HFF-Myc (cell line): ENCODE results near the gene VCX3B.

Experiments
- DNase-seq: peaks from one replicate; pipeline ENCODE4 v3.0.0-alpha.2; 2011; ENCODE audit warnings: low read depth; ENCODE audit errors: extremely low read depth
- H3K4me3 ChIP-seq: replicated peaks from 2 replicates; pipeline ENCODE4 v1.5.1; 2011; ENCODE audit warnings: low read depth, mild to moderate bottlenecking, control low read depth, low read length
- TF ChIP-seq, protein P1 (sequence below): IDR thresholded peaks from 2 replicates; pipeline ENCODE4 v1.5.1; 2012; ENCODE audit warnings: mild to moderate bottlenecking, low read depth, low read length, control low read depth; ENCODE audit errors: missing control alignments

VCX3B gene

DNA sequence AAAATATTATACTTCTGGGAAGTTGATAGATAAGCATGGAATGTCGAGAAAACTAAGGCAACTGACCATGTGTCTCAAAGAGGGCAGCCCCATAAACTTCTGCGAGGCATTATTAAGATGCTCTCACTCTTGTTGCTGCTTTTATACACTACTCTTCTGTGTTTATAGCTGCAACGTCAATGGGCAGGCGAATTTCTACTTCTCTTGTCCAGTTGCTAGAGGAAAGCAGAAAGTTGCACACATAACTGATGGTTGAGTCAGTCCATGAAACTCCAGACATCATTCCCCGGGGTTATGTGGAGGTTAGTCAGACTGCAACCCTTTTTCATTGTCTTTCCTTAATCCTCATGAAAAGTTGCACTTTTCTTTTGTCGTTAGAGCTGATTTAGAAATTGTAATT, 39.8 kb downstream of the VCX3B start:
- DNase-seq, result no peak
- TF ChIP-seq, protein P1, sequence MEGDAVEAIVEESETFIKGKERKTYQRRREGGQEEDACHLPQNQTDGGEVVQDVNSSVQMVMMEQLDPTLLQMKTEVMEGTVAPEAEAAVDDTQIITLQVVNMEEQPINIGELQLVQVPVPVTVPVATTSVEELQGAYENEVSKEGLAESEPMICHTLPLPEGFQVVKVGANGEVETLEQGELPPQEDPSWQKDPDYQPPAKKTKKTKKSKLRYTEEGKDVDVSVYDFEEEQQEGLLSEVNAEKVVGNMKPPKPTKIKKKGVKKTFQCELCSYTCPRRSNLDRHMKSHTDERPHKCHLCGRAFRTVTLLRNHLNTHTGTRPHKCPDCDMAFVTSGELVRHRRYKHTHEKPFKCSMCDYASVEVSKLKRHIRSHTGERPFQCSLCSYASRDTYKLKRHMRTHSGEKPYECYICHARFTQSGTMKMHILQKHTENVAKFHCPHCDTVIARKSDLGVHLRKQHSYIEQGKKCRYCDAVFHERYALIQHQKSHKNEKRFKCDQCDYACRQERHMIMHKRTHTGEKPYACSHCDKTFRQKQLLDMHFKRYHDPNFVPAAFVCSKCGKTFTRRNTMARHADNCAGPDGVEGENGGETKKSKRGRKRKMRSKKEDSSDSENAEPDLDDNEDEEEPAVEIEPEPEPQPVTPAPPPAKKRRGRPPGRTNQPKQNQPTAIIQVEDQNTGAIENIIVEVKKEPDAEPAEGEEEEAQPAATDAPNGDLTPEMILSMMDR, result no peak
- H3K4me3 ChIP-seq, result no peak overlapping the region
